ENCODE measurements around the gene NSUN3. TPM values are rescaled to one million over a fixed set of nuclear protein-coding genes. Genes with fewer than 3 reads are reported as not detected.
"Not testable (repeated sequence)": the region's sequence is repeated elsewhere in the genome, so short reads cannot be mapped to it uniquely, and the experiment has no call there.

NSUN3 gene
- total RNA-seq, 2 experiments from 2014 or later, result 11.9 to 15.5 TPM

DNA sequence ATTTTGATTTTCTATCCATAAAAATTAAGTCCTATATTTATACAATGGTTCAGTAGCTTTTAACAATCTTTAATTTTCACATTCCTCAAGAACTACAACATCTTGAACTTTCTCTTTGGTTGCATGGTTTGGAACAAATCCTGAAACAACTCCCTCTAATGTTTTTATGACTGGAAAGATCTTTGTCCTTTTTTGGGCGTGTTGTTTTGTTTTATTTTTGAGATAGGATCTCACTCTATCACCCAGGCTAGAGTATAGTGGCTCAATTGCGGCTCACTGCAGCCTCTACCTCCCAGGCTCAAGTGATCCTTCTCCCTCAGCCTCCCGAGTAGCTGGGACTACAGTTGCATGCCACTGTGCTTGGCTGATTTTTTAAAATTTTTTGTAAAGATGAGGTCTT, 38.5 kb upstream of the NSUN3 start:
- intact Hi-C loops (cut with micrococcal nuclease), result no loop called here
- H3K36me3 Mint-ChIP-seq (ENCODE audit: low read depth), result peaks cover 5% of the 10 kb centered on the region
- TF ChIP-seq, protein P1, sequence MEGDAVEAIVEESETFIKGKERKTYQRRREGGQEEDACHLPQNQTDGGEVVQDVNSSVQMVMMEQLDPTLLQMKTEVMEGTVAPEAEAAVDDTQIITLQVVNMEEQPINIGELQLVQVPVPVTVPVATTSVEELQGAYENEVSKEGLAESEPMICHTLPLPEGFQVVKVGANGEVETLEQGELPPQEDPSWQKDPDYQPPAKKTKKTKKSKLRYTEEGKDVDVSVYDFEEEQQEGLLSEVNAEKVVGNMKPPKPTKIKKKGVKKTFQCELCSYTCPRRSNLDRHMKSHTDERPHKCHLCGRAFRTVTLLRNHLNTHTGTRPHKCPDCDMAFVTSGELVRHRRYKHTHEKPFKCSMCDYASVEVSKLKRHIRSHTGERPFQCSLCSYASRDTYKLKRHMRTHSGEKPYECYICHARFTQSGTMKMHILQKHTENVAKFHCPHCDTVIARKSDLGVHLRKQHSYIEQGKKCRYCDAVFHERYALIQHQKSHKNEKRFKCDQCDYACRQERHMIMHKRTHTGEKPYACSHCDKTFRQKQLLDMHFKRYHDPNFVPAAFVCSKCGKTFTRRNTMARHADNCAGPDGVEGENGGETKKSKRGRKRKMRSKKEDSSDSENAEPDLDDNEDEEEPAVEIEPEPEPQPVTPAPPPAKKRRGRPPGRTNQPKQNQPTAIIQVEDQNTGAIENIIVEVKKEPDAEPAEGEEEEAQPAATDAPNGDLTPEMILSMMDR (IDR thresholded peaks at IDR 0.05), result no peak
- no peak for DNase-seq
- no peaks in the 10 kb centered on the region for H3K9me3 Mint-ChIP-seq
- ChIA-PET CTCF (interaction anchor here (1.4 to 1.9 kb wide), 2 partner anchors 19 to 46 kb away, joined by 3 to 4 read pairs; no protein-coding TSS in a partner anchor), POLR2A (no interaction called here)
- no peak for ATAC-seq
- H3K27me3 Mint-ChIP-seq, result no peaks in the 10 kb centered on the region
- no peaks in the 10 kb centered on the region for H3K4me1 Mint-ChIP-seq (ENCODE audit: low read depth)
- no peak overlapping the region for H3K4me3 Mint-ChIP-seq
- no peak overlapping the region for H3K27ac Mint-ChIP-seq

DNA sequence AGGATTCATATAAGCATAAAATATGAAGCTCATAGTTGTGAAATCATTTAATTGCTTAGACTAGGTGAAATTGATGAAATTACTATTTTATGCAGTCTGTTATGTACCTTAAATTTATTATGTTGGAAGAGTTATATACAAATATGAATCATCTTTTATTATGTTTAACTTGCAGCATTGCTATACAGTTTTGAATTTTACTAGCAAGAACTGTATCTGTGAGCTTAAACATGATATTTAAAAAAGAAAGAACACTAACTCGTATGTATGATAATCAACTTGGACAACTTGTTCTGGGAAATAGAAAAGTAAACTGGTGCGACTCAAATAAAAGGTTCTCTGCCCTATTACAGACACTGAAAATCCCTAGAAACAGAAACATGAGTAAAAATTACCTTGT, 36.2 kb upstream of the NSUN3 start:
- Mint-ChIP-seq H3K4me3 (no peak overlapping the region), H3K27ac (no peak overlapping the region), H3K27me3 (no peaks in the 10 kb centered on the region), H3K36me3 (ENCODE audit: low read depth) (peaks cover 3% of the 10 kb centered on the region), H3K9me3 (no peaks in the 10 kb centered on the region), H3K4me1 (ENCODE audit: low read depth) (no peaks in the 10 kb centered on the region)
- ChIA-PET POLR2A (no interaction called here), CTCF (interaction anchor here (4.1 kb wide), 1 partner anchor 10 kb away, joined by 21 read pairs; no protein-coding TSS in a partner anchor)
- DNase-seq (no peak), ATAC-seq (no peak)
- TF ChIP-seq, protein P1 (IDR thresholded peaks at IDR 0.05), result no peak
- intact Hi-C loops (cut with micrococcal nuclease), result no loop called here

DNA sequence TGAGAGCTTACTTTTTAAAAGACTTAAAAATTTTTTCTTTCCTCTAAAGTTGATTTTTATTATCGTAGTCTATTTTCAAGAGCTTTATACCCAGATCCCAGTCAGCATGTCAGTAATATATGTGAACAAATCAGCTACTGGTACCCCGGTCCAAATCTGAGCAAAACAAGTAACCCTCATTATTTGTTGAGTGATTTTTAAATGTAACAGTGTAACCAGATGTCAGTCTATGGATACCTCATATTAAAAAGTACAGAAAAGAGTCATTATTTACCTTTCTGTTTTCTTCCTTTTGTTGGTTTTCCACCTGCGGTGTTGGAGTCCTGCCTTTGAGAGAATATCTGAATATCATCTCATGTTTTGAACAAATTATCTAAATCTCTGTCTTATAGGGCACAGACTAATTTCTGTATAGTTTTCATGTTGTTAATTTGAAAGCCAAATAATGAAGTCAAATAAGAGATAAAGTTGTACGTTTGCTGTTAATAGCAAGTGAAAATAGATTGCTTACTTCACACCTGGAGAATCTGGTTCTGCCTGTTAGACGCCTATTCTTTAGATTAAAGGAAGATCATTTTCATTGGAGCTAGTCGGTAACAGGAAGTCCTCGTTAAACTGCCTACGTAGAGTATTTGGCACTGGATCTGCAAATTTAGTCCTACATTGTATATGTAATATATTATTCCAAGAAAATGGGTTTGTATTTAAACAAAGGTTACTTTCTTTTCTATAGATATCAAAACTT, 34.6 kb upstream of the NSUN3 start, which contains the start of gene STX19:
Gene STX19, minus strand, starts transcription at position 505 of the 745 bp plus-strand sequence. CDS start 13,328 bp downstream, outside the sequence.
- H3K27me3 Mint-ChIP-seq, result no peaks in the 10 kb centered on the region
- ATAC-seq (no peak), DNase-seq (no peak)
- intact Hi-C loops (cut with micrococcal nuclease), result no loop called here
- no peak within 1 kb of the TSS for H3K4me3 Mint-ChIP-seq
- H3K9me3 Mint-ChIP-seq, result no peaks in the 10 kb centered on the region
- POLR2A ChIA-PET, result no interaction called here
- TF ChIP-seq, protein P1 (IDR thresholded peaks at IDR 0.05), result no peak
- CTCF ChIA-PET, result interaction anchor here (0.9 to 4.1 kb wide), 3 partner anchors 9 to 35 kb away, joined by 3 to 21 read pairs (median 3); partner anchors contain the start of gene NSUN3
- peaks cover 3% of the 10 kb centered on the region for H3K36me3 Mint-ChIP-seq (ENCODE audit: low read depth)
- no peak within 1 kb of the TSS for H3K27ac Mint-ChIP-seq
- no peaks in the 10 kb centered on the region for H3K4me1 Mint-ChIP-seq (ENCODE audit: low read depth)

DNA sequence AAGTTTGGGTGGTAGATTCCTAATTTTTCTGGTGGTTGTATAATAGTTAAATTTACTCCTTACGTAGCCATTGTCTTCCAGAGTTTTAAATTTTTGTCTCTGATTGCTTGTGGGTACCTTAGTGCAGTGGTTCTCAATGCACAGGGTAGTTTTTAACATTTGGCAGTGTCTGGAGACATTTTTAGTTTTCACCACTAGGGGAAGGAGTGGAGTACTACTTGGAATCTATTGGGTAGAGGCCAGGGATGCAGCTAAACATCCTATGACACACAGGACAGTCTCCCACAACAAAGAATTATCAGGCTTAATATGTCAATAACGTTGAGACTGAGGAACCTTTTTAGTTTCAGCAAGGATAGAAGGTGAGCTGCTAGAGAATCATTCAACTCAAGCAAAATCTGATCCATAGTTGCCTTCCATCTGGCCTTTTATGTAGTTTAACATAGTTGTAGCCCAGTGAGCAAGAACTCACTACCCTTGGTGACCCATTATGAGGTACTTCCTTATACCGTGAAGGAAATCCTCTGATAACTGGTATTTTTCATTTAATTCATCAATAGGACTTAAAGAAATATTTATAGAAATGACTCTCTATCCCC, 25.9 kb upstream of the NSUN3 start:
- TF ChIP-seq, protein P1 (IDR thresholded peaks at IDR 0.05), result peak; percentile 35
- ChIA-PET CTCF (interaction anchor here (0.6 to 3.4 kb wide), 11 partner anchors 10 to 56 kb away, joined by 3 to 21 read pairs (median 4); partner anchors contain the start of genes DHFR2, NSUN3 and STX19), POLR2A (no interaction called here)
- no peak for DNase-seq
- no peaks in the 10 kb centered on the region for H3K9me3 Mint-ChIP-seq
- H3K27me3 Mint-ChIP-seq, result no peaks in the 10 kb centered on the region
- intact Hi-C loops (cut with micrococcal nuclease), result no loop called here
- ATAC-seq, result peak; percentile 65
- H3K4me1 Mint-ChIP-seq (ENCODE audit: low read depth), result no peaks in the 10 kb centered on the region
- H3K4me3 Mint-ChIP-seq, result no peak overlapping the region
- H3K36me3 Mint-ChIP-seq (ENCODE audit: low read depth), result no peaks in the 10 kb centered on the region
- H3K27ac Mint-ChIP-seq, result no peak overlapping the region

DNA sequence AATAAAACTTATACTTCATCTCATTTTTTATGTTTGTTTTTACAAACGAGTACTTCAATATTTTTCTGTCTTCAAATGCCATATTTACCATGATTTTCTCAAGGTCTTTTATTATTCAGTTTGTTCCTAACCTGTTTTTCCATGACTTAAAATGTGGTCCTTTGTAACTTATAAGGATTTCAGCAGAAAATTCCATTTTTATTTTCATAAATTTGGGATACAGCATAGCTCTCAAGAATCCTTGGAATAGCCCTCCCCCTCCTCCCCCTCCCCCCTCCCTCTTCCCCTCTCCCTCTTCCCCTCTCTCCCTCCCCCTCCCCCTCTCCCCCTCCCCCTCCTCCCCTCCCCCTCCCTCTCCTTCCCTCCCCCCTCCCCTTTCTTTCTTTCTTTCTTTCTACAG, 19.6 kb upstream of the NSUN3 start:
- TF ChIP-seq, protein P1 (IDR thresholded peaks at IDR 0.05), result no peak
- Mint-ChIP-seq H3K27me3 (no peaks in the 10 kb centered on the region), H3K27ac (peak overlapping the region; percentile 68), H3K4me1 (ENCODE audit: low read depth) (peaks cover 2% of the 10 kb centered on the region), H3K36me3 (ENCODE audit: low read depth) (peaks cover 17% of the 10 kb centered on the region), H3K4me3 (peak overlapping the region; percentile 42), H3K9me3 (peaks cover 3% of the 10 kb centered on the region)
- intact Hi-C loops (cut with micrococcal nuclease), result no loop called here
- POLR2A ChIA-PET, result no interaction called here
- DNase-seq (no peak), ATAC-seq (no peak)
- CTCF ChIA-PET, result no interaction called here

DNA sequence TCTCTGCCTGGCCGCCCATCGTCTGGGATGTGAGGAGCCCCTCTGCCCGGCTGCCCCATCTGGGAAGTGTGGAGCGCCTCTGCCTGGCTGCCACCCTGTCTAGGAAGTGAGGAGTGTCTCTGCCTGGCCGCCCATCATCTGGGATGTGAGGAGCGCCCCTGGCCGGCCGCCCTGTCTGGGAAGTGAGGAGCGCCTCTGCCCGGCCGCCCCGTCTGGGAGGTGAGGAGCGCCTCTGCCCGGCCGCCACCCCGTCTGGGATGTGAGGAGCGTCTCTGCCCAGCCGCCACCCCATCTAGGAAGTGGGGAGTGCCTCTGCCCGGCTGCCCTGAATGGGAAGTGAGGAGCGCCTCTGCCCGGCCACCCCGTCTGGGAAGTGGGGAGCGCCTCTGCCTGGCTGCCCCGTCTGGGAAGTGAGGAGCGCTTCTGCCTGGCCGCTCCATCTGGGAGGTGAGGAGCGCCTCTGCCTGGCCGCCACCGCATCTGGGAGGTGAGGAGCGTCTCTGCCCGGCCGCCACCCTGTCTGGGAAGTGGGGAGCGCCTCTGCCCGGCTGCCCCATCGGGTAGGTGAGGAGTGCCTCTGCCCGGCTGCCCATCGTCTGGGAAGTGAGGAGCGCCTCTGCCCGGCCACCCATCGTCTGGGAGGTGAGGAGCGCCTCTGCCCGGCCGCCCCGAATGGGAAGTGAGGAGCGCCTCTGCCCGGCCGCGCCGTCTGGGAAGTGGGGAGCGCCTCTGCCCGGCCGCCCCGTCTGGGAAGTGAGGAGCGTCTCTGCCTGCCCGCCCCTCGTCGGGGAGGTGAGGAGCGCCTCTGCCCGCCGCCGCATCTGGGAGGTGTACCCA, 18.5 kb upstream of the NSUN3 start:
- H3K4me1 Mint-ChIP-seq (ENCODE audit: low read depth); H3K27ac Mint-ChIP-seq; POLR2A ChIA-PET; CTCF ChIA-PET; ATAC-seq; intact Hi-C loops (cut with micrococcal nuclease); H3K9me3 Mint-ChIP-seq; H3K4me3 Mint-ChIP-seq; DNase-seq; H3K27me3 Mint-ChIP-seq: not testable (repeated sequence)
- H3K36me3 Mint-ChIP-seq (ENCODE audit: low read depth), result peaks cover 17% of the 10 kb centered on the region

Measured in activated CD8-positive, alpha-beta T cell treated with anti-CD3 and anti-CD28 coated beads for 36 hours (primary cell).